HFF-Myc (cell line): ENCODE measurements around the gene PAX7.

Experiments
- DNase-seq: peaks from one replicate; pipeline ENCODE4 v3.0.0-alpha.2; 2011; ENCODE audit warnings: low read depth; ENCODE audit errors: extremely low read depth
- H3K4me3 ChIP-seq: replicated peaks from 2 replicates; pipeline ENCODE4 v1.5.1; 2011; ENCODE audit warnings: low read depth, mild to moderate bottlenecking, control low read depth, low read length
- TF ChIP-seq, protein P1 (sequence below): IDR thresholded peaks from 2 replicates; pipeline ENCODE4 v1.5.1; 2012; ENCODE audit warnings: mild to moderate bottlenecking, low read depth, low read length, control low read depth; ENCODE audit errors: missing control alignments

PAX7 gene

DNA sequence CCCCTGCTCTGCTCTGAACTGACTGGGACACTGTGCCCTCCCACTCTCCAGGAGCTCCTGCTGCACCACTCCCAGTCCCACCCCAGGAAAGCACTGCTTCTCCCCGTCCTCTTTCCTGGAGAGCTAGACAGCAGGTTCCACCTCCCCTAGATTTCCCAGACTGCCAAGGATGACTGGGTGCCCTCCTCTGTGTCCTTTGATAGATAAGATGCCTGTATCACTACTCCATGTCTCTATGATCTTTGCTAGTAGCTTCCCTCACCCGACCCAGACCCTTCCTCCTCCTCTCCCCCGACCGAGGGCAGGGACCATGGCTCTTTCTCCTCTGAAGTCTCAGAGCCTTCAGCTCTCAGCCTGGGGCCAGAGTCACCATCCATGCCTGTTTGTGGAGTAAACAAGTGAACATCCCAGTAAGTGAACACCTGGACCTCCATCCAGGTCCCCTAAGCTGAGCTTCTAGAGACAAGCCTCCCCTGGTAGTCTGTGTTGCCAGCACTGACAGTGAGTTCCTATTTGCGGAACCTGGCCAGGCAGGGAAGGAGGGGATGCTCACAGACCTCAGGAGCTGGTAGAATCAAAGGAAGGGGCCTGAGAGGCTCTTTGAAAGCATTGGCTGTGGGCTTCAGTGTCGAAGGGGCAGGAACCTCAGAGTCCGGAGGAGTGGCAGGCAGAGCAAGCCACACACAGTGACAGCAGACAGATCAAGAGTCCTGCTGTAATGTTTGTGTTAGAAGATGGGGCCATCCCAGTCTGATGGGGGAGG is 104.0 kb downstream of the PAX7 start:
- H3K4me3 ChIP-seq: no peak overlapping the region
- TF ChIP-seq, protein P1, sequence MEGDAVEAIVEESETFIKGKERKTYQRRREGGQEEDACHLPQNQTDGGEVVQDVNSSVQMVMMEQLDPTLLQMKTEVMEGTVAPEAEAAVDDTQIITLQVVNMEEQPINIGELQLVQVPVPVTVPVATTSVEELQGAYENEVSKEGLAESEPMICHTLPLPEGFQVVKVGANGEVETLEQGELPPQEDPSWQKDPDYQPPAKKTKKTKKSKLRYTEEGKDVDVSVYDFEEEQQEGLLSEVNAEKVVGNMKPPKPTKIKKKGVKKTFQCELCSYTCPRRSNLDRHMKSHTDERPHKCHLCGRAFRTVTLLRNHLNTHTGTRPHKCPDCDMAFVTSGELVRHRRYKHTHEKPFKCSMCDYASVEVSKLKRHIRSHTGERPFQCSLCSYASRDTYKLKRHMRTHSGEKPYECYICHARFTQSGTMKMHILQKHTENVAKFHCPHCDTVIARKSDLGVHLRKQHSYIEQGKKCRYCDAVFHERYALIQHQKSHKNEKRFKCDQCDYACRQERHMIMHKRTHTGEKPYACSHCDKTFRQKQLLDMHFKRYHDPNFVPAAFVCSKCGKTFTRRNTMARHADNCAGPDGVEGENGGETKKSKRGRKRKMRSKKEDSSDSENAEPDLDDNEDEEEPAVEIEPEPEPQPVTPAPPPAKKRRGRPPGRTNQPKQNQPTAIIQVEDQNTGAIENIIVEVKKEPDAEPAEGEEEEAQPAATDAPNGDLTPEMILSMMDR: no peak
- no peak for DNase-seq

GRCh38 chr1:18735224-18735997 is 104.8 kb downstream of the PAX7 start:
- TF ChIP-seq, protein P1: no peak
- no peak overlapping the region for H3K4me3 ChIP-seq
- no peak for DNase-seq

- TF ChIP-seq, protein P1: no peak
- H3K4me3 ChIP-seq: no peak overlapping the region
- DNase-seq: no peak
These were observed 106.3 kb downstream of the PAX7 start for GRCh38 chr1:18736958-18737357.

GRCh38 chr1:18738126-18738525 is 107.5 kb downstream of the PAX7 start:
- TF ChIP-seq, protein P1: no peak
- no peak for DNase-seq

GRCh38 chr1:18738617-18739016 is 108.0 kb downstream of the PAX7 start:
- TF ChIP-seq, protein P1: no peak
- no peak overlapping the region for H3K4me3 ChIP-seq
- no peak for DNase-seq

More at GRCh38 chr1:18738126-18738525, 107.5 kb downstream of the PAX7 start:
- no peak overlapping the region for H3K4me3 ChIP-seq

DNA sequence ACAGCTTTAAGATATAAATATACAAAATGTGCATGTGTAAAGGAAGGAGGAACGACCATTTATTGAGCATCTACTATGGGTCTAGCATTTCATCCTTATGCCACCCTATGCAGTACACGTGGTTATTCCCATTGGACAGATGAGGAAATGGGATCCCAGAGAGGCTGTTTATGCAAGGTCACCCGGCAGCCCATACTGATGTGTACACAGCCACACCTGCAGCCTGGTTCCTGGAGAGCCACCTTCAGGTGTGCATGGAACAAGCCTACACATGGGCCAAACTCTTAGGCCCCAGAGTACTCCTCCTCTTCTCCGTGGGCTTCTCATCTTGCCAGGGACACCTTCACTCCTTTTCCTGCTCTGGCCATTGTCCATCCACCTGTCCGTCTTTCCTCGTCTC is 108.8 kb downstream of the PAX7 start:
- TF ChIP-seq, protein P1: no peak
- no peak overlapping the region for H3K4me3 ChIP-seq
- DNase-seq: no peak
